GM12878 (cell line): ENCODE data around the gene CDC42BPB. TPM values are rescaled to one million over a fixed set of nuclear protein-coding genes. Genes with fewer than 3 reads are reported as not detected.

Source experiments
- ATAC-seq: fragments of 200-7000 bp; cut with Tn5 transposase; 3 replicates; pipeline ENCODE4 v1.9.1; 2020; ENCODE audit warnings: mild to moderate bottlenecking, moderate library complexity
- BruUV-seq: library from RNA; stranded (reverse); fragments of 400-500 nt; replicated peaks from 2 replicates; lab custom pipeline; 2021; lab: Mats Ljungman, UMichigan
- CTCF ChIA-PET: fragments of 300-600 bp; sonication (Branson Sonifier 250); formaldehyde crosslinking; extraction: SDS; loops from one replicate; lab custom pipeline; 2021; ENCODE audit warnings: inconsistent platforms; lab: Yijun Ruan, JAX
- POLR2A ChIA-PET: fragments of 350-600 bp; formaldehyde crosslinking; extraction: SDS; loops from one replicate; lab custom pipeline; 2021; ENCODE audit warnings: inconsistent platforms; lab: Charles Lee
- RAD21 ChIA-PET: fragments of 300-600 bp; sonication (Branson Sonifier 250); formaldehyde crosslinking; loops from one replicate; lab custom pipeline; 2023; ENCODE audit warnings: antibody characterized with exemption; ENCODE audit not compliant: unreplicated experiment; lab: Charles Lee
- SMC1A ChIA-PET: fragments of 300-600 bp; sonication (Branson Sonifier 250); formaldehyde crosslinking; loops from one replicate; lab custom pipeline; 2023; ENCODE audit not compliant: unreplicated experiment, uncharacterized antibody; lab: Charles Lee
- DNase-seq: peaks from one replicate; pipeline ENCODE4 v3.0.0-alpha.2; 2011; ENCODE audit warnings: low read depth, low spot score
- FAIRE-seq: peaks from 3 replicates; lab custom pipeline; 2011; peaks lifted over from hg19 to GRCh38; lab: Jason Lieb, UNC
- H2AFZ ChIP-seq: 2 replicates; pipeline ENCODE4 v1.6.0; 2011; ENCODE audit warnings: low read depth, low read length, control low read depth; ENCODE audit not compliant: control insufficient read depth
- H3K27ac ChIP-seq: 2 replicates; pipeline ENCODE4 v1.5.1; 2011; ENCODE audit warnings: control low read depth; ENCODE audit not compliant: control insufficient read depth, insufficient read depth
- H3K27me3 ChIP-seq, 2 experiments: replicated peaks in 1 of 2; 2 replicates each; pipeline versions ENCODE4 v1.6.0 to v1.6.1; 2011; ENCODE audit warnings: low read length in 1 of 2; ENCODE audit not compliant: control insufficient read depth in 2 of 2, insufficient read depth in 2 of 2
- H3K36me3 ChIP-seq, 2 experiments: 2 replicates each; pipeline ENCODE4 v1.5.1; 2011; ENCODE audit warnings: low read length in 1 of 2; ENCODE audit not compliant: control insufficient read depth in 2 of 2, insufficient read depth in 2 of 2
- H3K4me1 ChIP-seq: 2 replicates; pipeline ENCODE4 v1.6.1; 2011; ENCODE audit warnings: mild to moderate bottlenecking, low read length, moderate library complexity, mixed read lengths; ENCODE audit not compliant: control insufficient read depth, insufficient read depth
- H3K4me2 ChIP-seq: 2 replicates; pipeline ENCODE4 v1.6.0; 2011; ENCODE audit warnings: control low read depth; ENCODE audit not compliant: control insufficient read depth, insufficient read depth
- H3K4me3 ChIP-seq: fragments of 200-600 bp; sonication (generic); 2 replicates; pipeline ENCODE4 v1.5.1; 2016
- H3K79me2 ChIP-seq: 2 replicates; pipeline ENCODE4 v1.6.0; 2011; ENCODE audit warnings: low read length; ENCODE audit not compliant: control insufficient read depth, insufficient read depth
- H3K9ac ChIP-seq: 2 replicates; pipeline ENCODE4 v1.8.0; 2011; ENCODE audit warnings: low read length, control low read depth, mixed read lengths; ENCODE audit not compliant: control insufficient read depth, insufficient read depth
- H3K9me3 ChIP-seq: replicated peaks from 3 replicates; pipeline ENCODE4 v1.5.1; 2011; ENCODE audit warnings: mild to moderate bottlenecking, low read length; ENCODE audit not compliant: control insufficient read depth, insufficient read depth
- H4K20me1 ChIP-seq: 2 replicates; pipeline ENCODE4 v1.6.0; 2011; ENCODE audit not compliant: control insufficient read depth, insufficient read depth
- ASH2L ChIP-seq: fragments of 300-600, 200-600 bp; sonication (generic); IDR thresholded peaks from 2 replicates; pipeline ENCODE4 v1.6.1; 2017; ENCODE audit warnings: low read depth, mild to moderate bottlenecking, borderline replicate concordance
- ATF3 ChIP-seq: IDR thresholded peaks from 2 replicates; pipeline ENCODE4 v1.6.1; 2011; ENCODE audit warnings: low read depth, mild to moderate bottlenecking, low read length, moderate library complexity, borderline replicate concordance; ENCODE audit errors: extremely low read depth
- CEBPB ChIP-seq, 2 experiments: fragments of 150-350 bp in 1 of 2; IDR thresholded peaks; 2 replicates each; pipeline ENCODE4 v1.6.1; 2012 to 2014; ENCODE audit warnings: low read depth in 2 of 2, low read length in 2 of 2, borderline replicate concordance in 1 of 2, inconsistent platforms in 1 of 2
- CHD1 ChIP-seq: IDR thresholded peaks from 2 replicates; pipeline ENCODE4 v1.6.1; 2012; ENCODE audit warnings: low read depth, low read length, improper control_type of control experiment
- CHD4 ChIP-seq: fragments of 200-600 bp; sonication (generic); IDR thresholded peaks from 2 replicates; pipeline ENCODE4 v1.6.1; 2016; ENCODE audit warnings: mild to moderate bottlenecking
- CTCF ChIP-seq, 3 experiments: IDR thresholded peaks in 2 of 3; conservative IDR thresholded peaks in 1 of 3; 2 replicates each; pipeline ENCODE4 v1.5.1; 2011; ENCODE audit warnings: low read depth in 3 of 3, low read length in 3 of 3, mild to moderate bottlenecking in 3 of 3, control low read depth in 2 of 3, moderate library complexity in 2 of 3, inconsistent platforms in 1 of 3, mixed read lengths in 1 of 3; ENCODE audit not compliant: control insufficient read depth in 2 of 3, insufficient read depth in 1 of 3; ENCODE audit errors: extremely low read depth in 1 of 3
- E4F1 ChIP-seq: fragments of 450-650 bp; IDR thresholded peaks from 2 replicates; pipeline ENCODE4 v1.6.1; 2018; ENCODE audit warnings: borderline replicate concordance, mild to moderate bottlenecking; ENCODE audit not compliant: partially characterized antibody
- KLF5 ChIP-seq: fragments of 450-650 bp; IDR thresholded peaks from 2 replicates; pipeline ENCODE4 v1.6.1; 2014; ENCODE audit warnings: mild to moderate bottlenecking; ENCODE audit not compliant: partially characterized antibody
- PAX5 ChIP-seq: IDR thresholded peaks from 2 replicates; pipeline ENCODE4 v1.6.1; 2011; ENCODE audit warnings: low read depth, low read length, borderline replicate concordance
- PBX3 ChIP-seq: IDR thresholded peaks from 2 replicates; pipeline ENCODE4 v1.6.1; 2011; ENCODE audit warnings: mild to moderate bottlenecking, low read depth, low read length, moderate library complexity; ENCODE audit not compliant: insufficient replicate concordance
- RBBP5 ChIP-seq: fragments of 200-600 bp; sonication (generic); conservative IDR thresholded peaks from 2 replicates; pipeline ENCODE4 v1.6.1; 2016
- RUNX3 ChIP-seq: IDR thresholded peaks from 2 replicates; pipeline ENCODE4 v1.6.1; 2012; ENCODE audit warnings: low read length, inconsistent platforms
- ZBTB33 ChIP-seq: fragments of 450-650 bp; IDR thresholded peaks from 2 replicates; pipeline ENCODE4 v1.6.1; 2017; ENCODE audit warnings: mild to moderate bottlenecking
- ZNF207 ChIP-seq: fragments of 450-650 bp; IDR thresholded peaks from 2 replicates; pipeline ENCODE4 v1.6.1; 2014; ENCODE audit warnings: antibody characterized with exemption, mild to moderate bottlenecking, borderline replicate concordance
- WGBS: methylation state at CpG from one replicate; pipeline ENCODE4 v1.1.6; 2016; ENCODE audit warnings: low lambda C conversion rate; ENCODE audit not compliant: insufficient replicate concordance, insufficient coverage; ENCODE audit errors: missing lambda C conversion rate; 5-methylcytosine and 5-hydroxymethylcytosine counted together
- in situ Hi-C: fragments of 300-500 bp; cut with MboI; formaldehyde crosslinking; loops from 9 replicates; pipeline ENCODE4 v1.14.3; 2018; ENCODE audit warnings: mixed read lengths
- intact Hi-C: fragments of 100-400 bp; cut with micrococcal nuclease; formaldehyde crosslinking; loops from one replicate; pipeline ENCODE4 v1.14.2; 2022; ENCODE audit not compliant: unreplicated experiment
- polyA plus RNA-seq, 11 experiments: library from polyadenylated mRNA; depleted of rRNA in 4 of 11; unstranded in 6 of 11; stranded (reverse) in 5 of 11; fragments of >200 nt; fragmentation: Nextera tagmentation in 4 of 11; fragmentation: Illumina TruSeq in 1 of 11; extraction: Ambion mirVana in 4 of 11; extraction: Trizol in 1 of 11; gene quantifications; 1 replicate in 1 of 11; 2 replicates in 10 of 11; pipeline versions ENCODE4 v1.2.1 to v1.2.3, GENCODE V29; 2011 to 2016; ENCODE audit warnings: inconsistent platforms in 2 of 11, missing spikeins in 2 of 11, low read depth in 1 of 11
- total RNA-seq, 4 experiments: library from RNA; depleted of rRNA in 3 of 4; stranded (reverse); fragments of >200 nt in 3 of 4; fragmentation: Illumina TruSeq in 1 of 4; extraction: Trizol in 1 of 4; gene quantifications; 2 replicates each; pipeline versions ENCODE4 v1.2.1 to v1.2.3, GENCODE V29; 2013 to 2021

The CDC42BPB gene
- total and polyA plus RNA-seq, 10 of the 15 experiments (the other 5 are each of a cell fraction or from before 2014, with no cell fraction given), result 0.42 to 22.1 (median 13.3) TPM

- FAIRE-seq (no peak), ATAC-seq (no peak), DNase-seq (no peak)
- Histone ChIP-seq H3K27me3 (no peaks in the 10 kb centered on the region), H3K79me2 (no peaks in the 10 kb centered on the region), H3K4me3 (no peak overlapping the region), H3K9ac (no peak overlapping the region), H2AFZ (no peak overlapping the region), H3K27ac (no peak overlapping the region), H3K4me1 (no peaks in the 10 kb centered on the region), H3K36me3 (peaks cover 21 to 31% of the 10 kb centered on the region in 2 experiments), H3K9me3 (no peaks in the 10 kb centered on the region), H4K20me1 (no peaks in the 10 kb centered on the region), H3K4me2 (no peak overlapping the region)
- WGBS, result 78% methylated on average over 9 of the region's 9 CpGs
- intact Hi-C loops, result no loop called here
- in situ Hi-C loops, result no loop called here
- SMC1A ChIA-PET, result interaction anchor here (0.7 kb wide), 1 partner anchor 186 kb away, joined by 3 read pairs; no protein-coding TSS in a partner anchor
- no TSS peak for BruUV-seq
- CTCF ChIA-PET, result no interaction called here
- no peak for TF ChIP-seq ZBTB33
- TF ChIP-seq KLF5, result no peak
- TF ChIP-seq E4F1, result no peak
- no peak for TF ChIP-seq CHD1
- TF ChIP-seq CTCF (IDR thresholded peaks at IDR 0.05 in 2 of 3, conservative IDR thresholded peaks at IDR 0.05 in 1 of 3; ENCODE audit: control insufficient read depth in 2 of 3, extremely low read depth in 1 of 3, insufficient read depth in 1 of 3, low read depth in 3 of 3, low read length in 3 of 3), result no peak
- no peak for TF ChIP-seq PAX5
- TF ChIP-seq PBX3, result no peak
- TF ChIP-seq RBBP5, result no peak
- no peak for TF ChIP-seq ZNF207
- no peak for TF ChIP-seq RUNX3
- TF ChIP-seq ASH2L, result no peak
- no peak for TF ChIP-seq CEBPB (IDR thresholded peaks at IDR 0.05; ENCODE audit: borderline replicate concordance in 1 of 2, low read depth in 2 of 2, low read length in 2 of 2)
- no peak for TF ChIP-seq CHD4
- no peak for TF ChIP-seq ATF3
- RAD21 ChIA-PET, result interaction anchor here (0.8 kb wide), 1 partner anchor 277 kb away, joined by 4 read pairs; no protein-coding TSS in a partner anchor
- POLR2A ChIA-PET, result interaction anchor here (0.6 kb wide), 1 partner anchor 80 kb away, joined by 9 read pairs; no protein-coding TSS in a partner anchor
Measured at GRCh38 chr14:102971314-102971713, 86.0 kb downstream of the CDC42BPB start.
